HG03439 (cell line): Measurements from ENCODE around the gene KLHL35.

Experiments
- ATAC-seq: cut with Tn5 transposase; IDR thresholded peaks from one replicate; pipeline ENCODE4 v1.9.1; 2021; ENCODE audit warnings: mild to moderate bottlenecking, moderate library complexity; ENCODE audit not compliant: unreplicated experiment

KLHL35 gene

DNA sequence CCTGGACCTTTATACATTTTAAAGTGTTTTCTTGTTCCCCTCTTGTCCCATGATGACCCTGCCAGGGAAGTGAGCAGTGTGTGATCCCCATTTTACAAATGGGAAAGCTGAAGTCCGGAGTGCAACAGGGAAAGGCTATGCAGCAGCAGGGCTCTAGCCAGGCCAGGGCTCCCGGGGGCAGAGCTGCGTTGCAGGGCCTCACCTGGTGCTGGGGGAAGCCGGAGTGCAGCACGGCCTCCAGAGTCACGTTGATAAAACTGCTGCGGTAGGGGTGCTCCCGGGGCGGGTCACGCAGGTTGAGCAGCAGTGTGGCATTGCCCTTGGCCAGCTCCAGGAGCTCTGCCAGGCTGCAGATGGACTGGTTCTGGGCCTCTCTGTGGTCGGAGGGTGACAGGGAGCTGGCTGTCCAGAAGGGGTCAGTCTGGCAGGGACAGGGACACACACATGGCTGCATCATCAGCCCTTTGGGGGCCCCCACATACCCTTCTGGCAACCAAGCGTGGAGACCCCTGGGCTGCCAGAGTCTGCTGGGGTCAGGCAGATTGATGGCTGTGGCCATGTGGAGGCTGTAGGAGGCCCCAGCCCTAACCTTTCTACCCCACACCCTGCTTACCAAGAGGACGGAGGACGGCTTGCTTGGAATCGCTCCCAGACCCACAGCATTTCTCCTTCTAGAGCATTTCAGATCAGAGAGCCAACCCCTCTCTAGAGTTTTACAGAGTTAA is 9.3 kb upstream of the KLHL35 start:
- ATAC-seq: no peak

DNA sequence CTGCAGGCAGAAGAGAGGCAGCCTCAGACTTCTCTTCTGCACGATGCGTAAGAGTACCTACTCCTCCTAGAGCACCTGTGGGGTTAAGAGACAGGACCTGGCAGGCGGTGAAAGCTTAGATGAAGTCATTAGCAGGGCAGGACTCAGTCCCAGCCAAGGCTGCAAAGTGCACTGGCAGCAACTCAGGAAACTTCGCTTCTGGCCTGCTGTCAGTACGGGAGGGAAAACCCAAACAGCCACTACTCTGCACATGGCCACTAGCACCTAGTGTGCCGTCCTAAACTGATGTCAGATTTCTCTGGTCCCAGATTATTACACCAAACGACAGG is 8.8 kb upstream of the KLHL35 start:
- no peak for ATAC-seq

DNA sequence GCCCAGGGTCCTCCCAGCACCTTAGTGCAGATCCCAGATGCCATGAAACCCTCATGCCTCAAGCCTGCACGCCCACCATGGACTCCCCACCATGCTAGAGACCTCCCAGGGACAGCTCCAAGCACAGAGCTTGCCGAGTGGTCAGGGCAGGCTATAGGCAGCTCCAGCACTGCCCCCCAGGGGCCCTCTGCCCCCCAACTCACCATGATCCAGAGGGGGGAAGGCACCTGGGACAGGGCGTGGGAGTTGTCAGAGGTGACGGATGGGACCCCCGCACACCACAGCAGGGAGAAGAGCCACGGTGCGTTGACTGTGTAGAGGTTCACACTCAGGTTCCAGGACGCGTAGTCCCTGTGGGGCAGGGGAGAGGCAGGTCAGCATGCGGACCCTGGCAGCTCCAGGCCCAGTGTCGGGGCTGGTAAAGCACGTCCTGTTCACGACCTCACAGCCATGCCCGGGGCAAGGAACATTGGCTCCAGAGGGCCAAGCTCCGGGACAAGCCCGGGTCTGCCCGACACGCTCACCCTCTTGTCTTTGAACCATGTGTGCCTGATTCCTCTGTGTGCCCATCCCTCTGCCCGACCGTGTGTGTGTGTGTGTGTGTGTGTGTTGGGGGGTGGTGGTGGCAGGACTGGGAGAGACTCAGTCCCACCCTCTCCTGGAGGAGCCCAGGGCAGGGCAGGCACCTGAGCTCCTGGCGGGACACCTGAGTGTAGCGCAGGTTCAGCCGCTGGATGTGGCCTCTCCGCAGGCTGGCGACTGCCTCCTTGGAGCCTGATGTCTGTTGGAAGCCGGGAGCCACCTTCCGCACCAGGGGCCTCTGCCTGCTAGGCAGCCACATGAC is 8.2 kb upstream of the KLHL35 start:
- no peak for ATAC-seq

DNA sequence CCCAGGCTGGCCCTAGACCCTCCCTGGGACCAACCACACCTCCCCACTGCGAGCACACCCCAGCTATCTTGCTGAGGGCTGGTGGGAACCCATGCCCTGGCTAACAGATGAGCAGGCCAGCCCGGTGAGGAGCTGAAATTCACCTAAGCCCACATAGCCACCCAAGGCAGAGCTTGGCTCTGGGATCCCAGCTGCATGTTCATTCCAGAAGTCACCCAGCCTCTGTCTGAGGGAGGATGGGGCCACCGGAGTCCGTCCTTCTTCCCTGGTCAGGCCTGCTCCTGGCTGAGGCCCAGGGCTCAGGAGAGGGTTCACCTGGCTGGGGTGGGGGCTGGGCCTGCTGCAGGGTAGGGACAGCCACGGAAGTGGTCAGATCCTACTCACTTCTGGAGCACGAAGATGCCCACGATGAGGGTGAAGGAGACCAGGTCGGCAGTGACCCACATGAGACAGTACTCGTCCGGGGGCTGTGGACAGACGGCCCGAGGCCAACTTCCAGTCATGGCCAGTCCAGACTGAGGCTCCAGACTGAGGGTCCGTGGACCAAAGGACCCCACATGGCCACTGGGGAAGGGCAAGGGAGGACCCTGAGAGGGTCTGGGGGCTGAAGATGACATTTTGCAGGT is 6.6 kb upstream of the KLHL35 start:
- ATAC-seq: no peak

DNA sequence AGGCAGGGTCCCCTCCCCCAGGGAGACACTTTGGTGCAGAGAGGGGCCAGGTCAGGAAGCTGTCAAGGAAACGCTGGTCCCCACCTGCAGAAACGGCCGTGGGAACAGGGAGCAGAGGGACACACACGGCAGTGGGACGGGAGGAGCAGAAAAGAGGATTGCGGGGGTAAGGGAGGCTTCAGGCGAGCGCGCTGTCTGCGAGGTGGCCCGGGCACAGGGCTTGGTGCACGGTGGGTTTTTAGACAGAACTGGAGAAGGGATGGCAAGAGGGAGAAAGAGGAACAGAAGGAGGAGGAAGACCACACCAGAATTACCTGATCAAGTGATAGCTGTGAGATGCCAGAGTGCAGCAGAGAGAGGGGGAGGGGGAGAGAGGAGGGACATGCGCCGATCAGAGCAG is 6.0 kb upstream of the KLHL35 start:
- no peak for ATAC-seq

DNA sequence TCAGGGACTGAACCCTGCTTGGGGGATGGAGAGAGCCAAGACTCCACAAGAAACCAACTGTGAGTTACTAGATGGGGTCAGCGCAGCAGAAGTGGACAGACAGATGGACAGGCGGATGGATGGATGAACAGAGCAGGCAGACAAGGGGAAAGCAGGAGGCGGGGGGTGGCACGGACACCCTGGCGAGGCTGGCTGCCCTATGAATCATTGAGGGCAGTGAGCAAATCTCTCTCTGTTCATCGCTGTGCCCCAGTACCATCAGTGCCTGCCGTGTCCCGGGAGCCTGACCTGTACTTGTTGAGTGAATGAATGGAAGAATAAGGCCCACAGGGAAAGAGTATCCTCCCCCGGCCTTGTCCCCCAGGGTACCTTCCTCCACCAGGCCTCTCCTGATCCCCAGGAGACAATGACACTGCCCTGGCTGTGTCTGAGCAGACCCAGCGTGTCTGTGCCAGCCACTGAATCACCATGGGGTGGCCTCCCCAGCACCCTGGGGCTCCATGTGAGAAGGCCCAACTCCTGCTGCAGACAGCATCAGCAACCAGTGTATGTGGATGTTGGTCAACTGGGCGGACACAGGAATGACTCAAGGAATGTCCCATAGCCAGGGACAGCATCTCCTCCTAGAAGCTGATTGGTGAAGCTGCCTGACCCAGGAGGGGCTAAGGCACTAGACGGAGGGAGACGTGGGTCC is 5.1 kb upstream of the KLHL35 start:
- ATAC-seq: no peak

DNA sequence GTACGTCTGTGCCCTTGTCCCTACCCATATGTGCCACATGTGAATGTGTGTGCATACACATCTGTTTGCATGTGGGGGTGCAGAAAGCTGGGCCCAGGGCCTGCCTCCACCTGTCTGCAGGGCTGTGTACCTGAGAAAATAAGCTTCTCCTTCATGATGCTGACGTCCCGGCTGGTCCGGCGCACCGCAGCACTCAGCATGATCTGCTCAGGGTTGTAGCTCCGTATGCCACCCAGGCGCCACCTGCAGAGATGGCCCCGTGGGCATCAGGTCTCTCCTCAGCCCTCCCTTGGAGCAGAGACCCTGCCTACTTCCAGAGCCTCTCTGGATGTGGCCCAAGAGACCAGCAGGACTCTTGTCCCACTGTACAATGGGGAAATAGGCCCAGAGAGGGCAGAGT is 3.8 kb upstream of the KLHL35 start:
- no peak for ATAC-seq

DNA sequence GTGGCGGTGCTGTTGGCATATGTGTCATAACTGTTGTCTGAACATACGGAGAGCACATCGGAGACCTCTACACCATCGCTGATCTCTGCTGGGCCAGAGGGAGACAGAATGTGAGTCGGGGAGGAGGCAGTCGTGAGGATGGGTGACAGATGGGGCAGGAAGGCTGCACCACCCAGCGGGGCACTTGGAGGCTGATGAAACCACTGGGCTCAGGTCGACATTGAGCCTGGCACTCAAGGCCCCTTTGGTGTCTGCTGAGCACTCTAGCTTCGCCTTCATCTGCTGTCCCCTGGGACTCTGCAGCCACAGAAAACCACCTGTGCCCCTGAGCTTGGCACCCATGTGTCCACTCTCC is 2.5 kb upstream of the KLHL35 start:
- no peak for ATAC-seq

DNA sequence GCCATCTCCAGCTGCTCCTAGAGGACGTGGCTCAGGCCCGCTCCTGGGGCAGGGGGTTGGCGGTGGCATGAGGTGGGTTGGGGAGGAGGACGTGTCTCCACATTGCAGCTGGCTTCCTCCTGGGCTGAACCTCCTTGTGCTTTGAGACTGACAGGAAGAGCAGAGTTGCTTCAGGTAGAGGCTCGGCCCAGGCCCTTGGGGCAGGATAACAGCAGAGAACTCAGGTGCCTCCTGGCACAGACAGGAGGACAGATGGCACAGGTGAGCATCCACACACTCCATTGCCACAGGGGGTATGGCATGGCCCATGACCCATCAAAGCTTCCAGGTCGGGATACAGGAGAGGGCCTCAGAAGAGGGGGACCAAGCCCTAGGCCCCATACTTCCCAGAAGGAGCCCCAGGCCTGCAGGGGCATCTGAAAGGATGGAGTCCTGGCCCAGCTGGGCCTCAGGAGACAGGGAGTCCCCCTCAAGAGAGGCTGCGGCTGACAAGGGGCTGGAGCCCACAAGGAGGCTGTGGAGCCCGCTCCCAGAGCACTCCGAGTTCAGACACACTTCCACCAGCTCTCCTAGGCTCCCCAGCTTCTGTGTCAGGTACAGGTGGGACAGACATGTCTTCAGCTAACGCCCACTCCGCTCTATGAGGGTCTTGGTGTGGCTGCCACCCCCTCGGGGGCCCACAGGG is 2.0 kb upstream of the KLHL35 start:
- no peak for ATAC-seq

DNA sequence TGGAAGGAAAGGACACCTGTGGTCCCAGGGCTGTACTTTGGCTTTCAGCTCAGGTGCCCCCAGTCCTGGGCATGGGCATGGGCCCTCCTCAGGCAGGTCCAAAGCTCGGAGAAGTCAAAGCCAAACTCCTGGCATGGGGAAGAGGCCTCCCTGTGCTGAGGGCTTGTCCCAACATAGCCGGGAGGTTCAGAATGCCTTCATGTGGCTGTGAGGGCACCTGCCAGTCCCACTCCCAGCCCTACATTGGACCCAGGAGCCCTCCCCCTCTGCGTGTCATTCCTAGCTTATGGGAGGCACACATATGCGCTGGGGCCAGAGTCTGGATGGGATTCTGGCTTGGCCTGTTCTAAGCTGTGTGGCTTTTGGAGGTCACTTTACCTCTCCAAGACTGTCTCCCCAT is 1.0 kb upstream of the KLHL35 start:
- no peak for ATAC-seq

DNA sequence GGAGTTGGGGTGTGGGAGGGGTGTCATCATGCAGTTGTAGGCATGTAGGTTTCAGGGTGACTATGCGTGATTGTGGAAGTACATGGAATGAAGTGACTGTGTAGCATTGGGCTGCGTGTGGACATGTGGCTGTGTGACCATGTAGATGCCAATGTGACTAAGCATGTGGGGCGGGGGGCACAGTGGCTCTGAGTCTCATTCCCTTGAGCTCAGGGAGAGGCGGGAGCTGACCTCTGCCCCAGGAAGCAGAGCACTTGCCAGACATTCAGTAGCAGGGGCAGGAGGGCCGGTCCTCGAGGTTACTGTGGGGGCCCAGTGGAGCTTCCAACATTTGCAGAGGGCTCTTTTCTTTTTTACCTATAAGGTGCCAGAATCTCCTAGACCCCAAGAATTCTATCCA is 440 bp upstream of the KLHL35 start:
- no peak for ATAC-seq

DNA sequence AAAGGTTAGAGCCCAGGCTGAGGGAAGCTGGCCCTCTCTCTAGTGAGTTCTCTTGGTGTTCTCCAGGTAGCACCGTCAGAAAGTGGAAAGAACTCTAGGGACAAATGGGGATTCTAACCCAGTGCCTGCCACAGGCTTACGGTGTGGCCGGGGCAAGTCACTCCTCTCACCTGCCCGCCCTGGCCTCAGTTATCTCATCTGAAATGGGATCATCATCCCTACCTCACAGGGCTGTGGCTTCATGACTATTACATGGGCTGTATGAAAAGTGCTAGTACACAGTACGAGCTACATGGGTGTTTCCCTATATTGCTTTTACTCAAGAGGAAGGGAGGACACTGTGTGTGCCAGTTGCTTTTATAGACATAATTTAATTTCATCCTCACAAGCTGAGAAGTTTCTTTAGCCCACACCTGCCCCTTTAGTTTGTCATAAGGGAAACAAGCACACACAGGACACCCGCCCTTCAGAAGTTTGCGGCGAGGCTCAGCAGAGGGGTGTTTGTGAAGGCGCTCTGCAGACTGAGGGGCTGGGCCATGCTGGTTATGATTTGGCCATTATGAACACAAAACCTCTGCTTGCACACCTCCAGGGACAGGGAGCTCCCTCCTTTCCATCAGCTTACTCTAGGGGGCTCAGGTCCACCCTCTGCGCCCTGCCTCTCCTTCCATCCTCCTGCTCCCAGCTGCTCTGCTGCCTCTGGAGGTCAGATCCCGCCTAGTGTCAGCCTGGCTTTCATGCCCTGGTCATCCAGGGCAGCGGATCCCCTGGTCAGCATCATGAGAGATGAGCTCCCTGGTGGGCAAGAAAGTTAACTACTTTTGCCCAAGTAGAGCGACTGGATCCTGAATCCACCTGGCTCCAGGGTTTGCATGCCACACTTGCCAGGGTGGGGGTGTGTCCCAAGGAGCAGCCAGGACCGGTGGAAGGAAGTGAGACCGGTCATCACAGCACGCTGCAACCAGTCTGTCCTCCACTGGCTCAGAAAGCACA is 1.2 kb downstream of the KLHL35 start:
- no peak for ATAC-seq

DNA sequence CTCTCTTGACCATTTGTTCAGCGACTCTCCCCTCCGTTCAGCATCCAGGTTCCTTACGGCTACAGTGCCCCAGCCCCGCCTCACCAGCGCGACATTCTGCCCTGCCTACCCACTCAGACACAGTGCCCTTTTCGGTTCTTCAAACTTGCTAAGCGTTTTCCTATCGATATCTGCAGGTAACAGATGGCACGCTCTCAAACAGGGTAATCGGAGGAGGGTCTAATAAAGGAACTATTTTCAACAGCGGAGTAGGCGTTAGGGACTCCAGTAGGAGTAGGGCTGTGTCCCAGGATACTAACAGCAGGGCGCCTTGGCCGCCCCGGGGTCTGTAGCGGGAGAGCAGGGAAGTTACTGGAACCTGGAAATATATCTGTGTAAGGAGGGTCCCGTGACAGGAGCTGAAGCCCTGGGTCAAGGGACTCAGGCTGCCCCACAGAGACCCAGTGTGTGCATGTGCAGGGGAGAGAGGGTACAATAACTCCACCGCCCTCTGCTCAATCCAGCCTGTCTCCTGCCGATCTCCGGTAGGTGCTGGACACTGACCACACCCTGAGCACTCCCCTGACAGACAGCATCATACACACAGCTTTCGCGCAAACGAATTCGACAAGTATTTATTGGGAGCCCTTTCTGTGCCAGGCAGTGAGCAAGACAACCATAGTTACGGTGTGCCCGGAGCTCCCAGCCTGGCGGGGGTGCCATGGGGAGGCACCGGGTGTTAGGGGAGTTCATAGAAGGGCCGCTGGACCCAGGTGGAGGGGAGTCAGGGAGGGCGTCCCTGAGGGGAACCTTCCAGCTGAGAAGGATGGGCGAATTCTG is 2.1 kb downstream of the KLHL35 start:
- no peak for ATAC-seq

DNA sequence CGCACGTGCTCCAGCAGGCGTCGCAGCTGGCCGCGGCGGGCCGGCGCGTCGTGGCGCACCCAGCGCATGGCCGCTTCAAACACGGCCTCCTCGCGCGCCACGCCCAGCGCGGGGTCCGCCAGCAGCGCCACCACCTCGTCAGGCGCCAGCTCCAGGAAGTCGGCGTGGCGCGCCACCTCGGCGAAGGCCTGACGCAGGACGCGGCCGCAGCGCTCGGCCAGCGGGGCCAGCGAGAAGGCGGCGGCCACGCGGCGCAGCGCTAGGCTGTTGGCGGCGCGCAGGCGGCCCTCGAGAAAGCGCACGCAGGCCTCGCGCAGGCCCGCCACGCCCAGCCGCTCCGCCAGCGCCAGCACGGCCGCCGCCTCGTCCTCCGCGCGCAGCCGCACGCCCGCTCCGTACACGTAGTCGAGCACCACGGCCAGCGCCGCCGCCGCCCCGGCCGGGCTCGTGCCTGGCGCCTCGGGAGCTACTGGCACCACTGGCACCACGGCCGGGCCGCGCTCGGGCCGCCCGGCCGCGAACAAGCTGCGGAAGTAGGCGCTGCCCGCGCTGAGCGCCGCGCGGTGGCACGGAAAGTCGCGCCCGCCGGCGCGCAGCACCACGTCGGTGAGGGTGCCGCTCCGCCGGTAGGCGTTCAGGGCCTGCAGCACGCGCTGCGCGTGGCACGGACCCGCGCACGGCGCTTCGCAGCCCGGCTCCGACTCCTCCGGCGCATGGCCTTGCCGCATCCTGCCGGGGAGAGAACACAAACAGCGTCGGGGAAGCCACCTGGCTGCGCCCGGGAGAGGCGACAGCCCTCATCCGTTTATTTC is 2.9 kb downstream of the KLHL35 start:
- ATAC-seq: no peak

DNA sequence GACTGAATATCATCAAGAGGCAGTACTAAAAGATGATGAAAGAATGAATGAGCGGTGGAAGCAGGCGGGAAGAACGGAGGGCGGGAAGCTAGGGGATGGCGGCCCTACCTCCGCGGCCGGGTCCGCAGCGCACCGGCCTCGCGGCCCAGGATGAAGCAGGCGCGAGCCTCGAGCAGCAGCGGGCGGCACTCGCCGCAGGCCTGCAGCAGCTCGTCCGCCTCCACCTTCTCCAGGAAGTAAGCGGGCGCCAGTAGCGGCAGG is 3.4 kb downstream of the KLHL35 start:
- no peak for ATAC-seq

DNA sequence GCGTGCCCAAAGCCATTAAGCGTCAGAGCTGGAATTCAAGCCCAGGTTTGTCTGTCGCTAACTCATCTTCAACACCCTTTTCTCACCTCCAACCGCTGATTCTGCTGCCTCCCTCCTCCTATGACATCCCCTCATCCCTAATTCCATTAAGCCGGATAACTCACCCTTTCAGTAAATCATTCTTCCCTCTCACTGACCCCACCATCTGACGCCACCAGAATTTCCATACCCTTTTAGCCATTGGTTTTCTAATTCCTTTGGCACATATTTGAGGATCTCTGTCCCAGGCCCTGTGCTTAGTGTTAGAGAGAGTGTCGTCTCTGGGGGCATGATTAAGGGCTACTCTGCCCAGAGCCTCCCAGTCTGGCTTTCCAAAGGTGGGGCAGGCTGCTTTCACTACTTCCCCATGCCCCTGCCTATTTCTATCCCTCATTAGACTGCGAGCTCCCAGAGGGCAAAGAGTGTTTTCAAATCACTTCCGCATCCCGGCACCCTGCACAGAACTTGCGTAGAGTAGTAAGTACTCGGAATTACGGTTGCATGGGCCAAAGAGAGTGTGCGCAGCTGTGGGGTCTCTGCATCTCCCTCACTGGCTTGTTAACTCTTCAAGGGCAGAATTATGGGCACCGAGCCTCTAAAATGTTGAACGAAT is 3.9 kb downstream of the KLHL35 start:
- no peak for ATAC-seq

DNA sequence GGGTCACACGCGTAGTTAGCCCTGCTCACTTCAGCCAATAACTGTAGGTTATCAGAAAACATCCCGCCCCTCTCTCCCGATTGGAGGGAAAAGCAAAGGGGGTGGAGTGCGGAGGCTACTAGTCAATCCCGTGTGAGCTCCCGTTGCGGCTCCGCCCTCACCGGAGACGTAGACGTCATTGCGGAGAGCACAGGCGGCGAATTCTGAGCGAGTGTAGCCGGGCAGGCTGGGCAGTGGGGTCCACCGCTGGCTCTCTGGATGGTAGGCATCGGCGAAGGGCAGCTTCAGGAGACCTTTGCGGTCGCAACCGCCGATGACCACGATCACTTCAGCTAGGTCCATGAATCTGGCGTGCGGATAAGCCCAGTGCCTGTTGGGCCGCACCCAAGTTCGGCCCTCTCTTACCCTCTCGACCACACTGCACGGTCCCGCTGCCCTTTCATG is 4.7 kb downstream of the KLHL35 start:
- ATAC-seq: no peak

DNA sequence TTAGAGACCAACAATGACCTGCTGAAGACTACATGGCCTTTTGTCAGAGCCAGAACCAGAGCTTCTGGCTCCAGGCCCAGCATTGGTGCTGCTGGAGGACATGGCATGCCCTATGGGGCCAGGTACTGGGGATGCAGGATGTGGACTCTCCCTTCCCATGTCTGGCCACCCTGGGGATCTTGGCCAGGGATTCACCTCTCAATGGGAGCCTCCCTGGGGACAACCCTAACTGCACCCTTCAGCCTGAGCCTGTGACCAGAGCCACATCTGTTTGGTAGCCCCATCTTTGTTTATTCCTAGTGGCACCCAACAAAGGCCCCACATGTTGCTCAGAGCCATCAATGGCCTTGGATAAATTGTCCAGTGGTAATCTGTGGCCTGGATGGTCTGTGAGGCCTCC is 5.8 kb downstream of the KLHL35 start:
- ATAC-seq: no peak
